PC-3 (cell line): ENCODE measurements around the gene CMSS1.

ENCODE experiments used
- CTCF ChIP-seq: fragments of 300-600 bp; sonication (generic); conservative IDR thresholded peaks from 2 replicates; pipeline ENCODE4 v1.5.1; 2017; ENCODE audit warnings: antibody characterized with exemption, low read depth, mild to moderate bottlenecking, low read length
- EZH2phosphoT487 ChIP-seq: fragments of 300-600 bp; sonication (generic); IDR thresholded peaks from 2 replicates; pipeline ENCODE4 v1.6.1; 2018; ENCODE audit warnings: mild to moderate bottlenecking, antibody characterized with exemption, low read length, borderline replicate concordance

- TF ChIP-seq CTCF (no peak), EZH2phosphoT487 (no peak)
These were observed 229.9 kb downstream of the CMSS1 start for GRCh38 chr3:100047455-100048141.
